COLO668 (cell line): ENCODE data around the gene REV3L.
"Not testable (repeated sequence)": the region's sequence is repeated elsewhere in the genome, so short reads cannot be mapped to it uniquely, and the experiment has no call there.

Experiments
- DNase-seq: peaks from one replicate; lab custom pipeline; 2025; ENCODE audit not compliant: unreplicated experiment; lab: John Stamatoyannopoulos, UW

The REV3L gene

DNA sequence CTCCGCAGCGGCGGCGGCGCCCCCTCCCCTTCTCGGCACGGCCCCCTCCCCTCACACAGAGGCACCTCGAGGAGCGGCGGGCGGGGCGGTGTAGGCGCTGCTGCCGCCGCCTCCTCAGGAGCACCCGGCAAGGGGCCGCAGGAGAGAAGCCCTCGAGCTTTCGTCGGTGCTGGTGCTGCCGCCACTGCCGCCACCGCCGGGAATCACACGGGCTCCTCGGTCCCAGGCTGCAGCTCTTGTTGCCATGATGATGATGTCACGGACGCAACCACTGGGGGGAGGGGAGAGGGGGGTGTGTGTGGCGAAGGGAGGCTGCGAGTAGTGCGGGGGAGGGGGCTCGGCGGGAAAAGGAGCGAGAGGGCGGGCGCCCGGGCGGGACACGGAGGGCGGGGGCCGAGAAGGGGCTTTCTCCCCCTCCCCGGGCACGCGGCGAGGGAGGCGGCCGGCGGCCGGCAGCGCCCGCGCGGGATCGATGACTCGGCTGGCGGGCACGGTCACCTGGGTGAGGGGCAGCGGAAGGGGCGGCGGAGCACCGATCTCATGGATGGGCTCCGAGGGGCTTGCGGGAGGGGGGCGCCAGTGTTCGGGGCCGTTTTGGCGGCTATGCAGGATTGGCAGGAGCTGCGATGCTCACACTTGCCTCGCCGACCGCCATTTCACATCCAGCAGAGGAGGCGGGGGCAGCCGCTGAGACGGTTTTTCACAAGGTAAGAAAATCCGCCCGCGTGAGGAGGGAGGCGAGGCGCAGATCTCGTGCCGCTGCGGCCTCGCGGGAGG, at the start of gene REV3L:
Gene REV3L (minus strand): TSS at position 260 of the 777 bp plus-strand sequence. CDS start 330 bp downstream, outside the sequence.
- peak; percentile 87 for DNase-seq

DNA sequence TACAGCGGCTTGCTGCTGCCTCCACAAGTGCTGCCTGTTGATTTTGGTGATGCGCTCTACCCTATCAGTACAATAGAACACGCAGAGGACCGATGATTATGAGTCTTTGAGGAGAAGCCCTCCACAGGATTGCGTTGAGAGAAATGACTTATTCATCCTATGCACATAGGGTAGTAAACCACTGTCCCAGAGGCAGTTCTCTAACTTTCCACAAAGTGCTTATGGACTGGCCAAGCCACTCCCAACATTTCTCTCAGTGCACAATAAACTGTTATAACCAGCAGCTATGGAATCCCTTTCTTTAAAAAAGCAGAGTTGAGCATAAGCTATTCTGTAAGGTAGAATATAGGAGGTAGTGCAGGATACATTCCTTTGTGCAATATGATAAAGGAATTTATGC, 48.2 kb upstream of the REV3L start:
- DNase-seq: no peak

DNA sequence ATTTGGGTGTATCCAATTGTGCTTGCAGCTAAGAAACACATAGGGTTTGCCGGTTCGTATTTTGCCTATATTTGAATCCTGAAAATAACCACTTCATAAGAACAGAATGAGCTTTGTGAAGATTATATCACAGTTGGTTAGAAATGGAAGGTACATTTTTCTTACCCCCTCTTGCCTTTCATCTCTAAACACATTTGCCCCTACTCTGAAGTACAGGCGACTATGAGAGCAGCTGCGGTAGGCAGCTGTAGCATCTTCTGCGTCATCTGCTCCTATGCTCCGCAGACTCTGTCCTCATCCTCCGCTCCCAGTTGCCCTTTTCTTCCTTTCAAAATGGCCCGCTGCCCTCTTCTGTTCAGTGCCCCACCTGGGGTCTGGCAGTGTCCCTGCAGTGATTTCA, 47.6 kb upstream of the REV3L start:
- DNase-seq: no peak

GRCh38 chr6:111530218-111530617, 47.2 kb upstream of the REV3L start:
- DNase-seq: no peak

DNA sequence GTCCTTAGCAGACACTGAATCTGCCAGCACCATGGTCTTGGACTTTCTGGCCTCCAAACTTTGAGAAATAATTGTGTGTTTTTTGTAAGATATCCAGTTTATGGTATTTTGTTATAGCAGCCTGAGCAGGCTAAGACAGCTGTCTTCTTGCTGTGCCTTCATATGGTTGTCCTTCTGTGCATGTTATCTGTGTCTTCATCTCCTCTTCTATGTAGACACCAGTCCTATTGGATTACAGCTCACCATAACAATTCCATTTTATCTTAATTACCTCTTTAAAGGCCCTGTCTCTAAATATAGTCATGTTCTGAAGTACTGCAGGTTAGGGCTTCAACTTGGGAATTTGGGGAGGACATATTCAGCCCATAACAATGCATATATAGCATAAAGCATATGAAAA, 44.3 kb upstream of the REV3L start:
- no peak for DNase-seq

DNA sequence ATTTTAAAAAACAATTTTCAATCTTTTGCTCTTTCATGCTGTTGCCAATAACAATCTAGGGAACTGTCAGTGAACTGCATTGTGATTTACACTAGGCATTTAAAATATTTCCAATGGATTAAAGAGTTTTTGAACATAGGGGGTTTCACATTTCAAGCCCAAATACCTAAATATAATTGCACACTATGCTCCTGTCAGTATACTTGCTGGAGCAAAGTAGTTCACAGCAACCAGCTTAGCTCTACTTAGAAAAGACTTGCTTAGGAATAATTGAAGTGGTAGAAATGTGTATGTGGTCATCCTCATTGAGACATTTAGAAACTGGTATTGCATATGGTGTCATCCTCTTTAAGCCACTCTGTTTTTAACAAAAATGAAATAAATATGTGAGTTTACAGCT, 41.7 kb upstream of the REV3L start:
- DNase-seq: no peak

- DNase-seq: no peak
Observed at GRCh38 chr6:111524252-111524651, 41.2 kb upstream of the REV3L start.

GRCh38 chr6:111523484-111524167, 40.6 kb upstream of the REV3L start:
- DNase-seq: no peak

GRCh38 chr6:111522393-111523020, 39.5 kb upstream of the REV3L start:
- no peak for DNase-seq

DNA sequence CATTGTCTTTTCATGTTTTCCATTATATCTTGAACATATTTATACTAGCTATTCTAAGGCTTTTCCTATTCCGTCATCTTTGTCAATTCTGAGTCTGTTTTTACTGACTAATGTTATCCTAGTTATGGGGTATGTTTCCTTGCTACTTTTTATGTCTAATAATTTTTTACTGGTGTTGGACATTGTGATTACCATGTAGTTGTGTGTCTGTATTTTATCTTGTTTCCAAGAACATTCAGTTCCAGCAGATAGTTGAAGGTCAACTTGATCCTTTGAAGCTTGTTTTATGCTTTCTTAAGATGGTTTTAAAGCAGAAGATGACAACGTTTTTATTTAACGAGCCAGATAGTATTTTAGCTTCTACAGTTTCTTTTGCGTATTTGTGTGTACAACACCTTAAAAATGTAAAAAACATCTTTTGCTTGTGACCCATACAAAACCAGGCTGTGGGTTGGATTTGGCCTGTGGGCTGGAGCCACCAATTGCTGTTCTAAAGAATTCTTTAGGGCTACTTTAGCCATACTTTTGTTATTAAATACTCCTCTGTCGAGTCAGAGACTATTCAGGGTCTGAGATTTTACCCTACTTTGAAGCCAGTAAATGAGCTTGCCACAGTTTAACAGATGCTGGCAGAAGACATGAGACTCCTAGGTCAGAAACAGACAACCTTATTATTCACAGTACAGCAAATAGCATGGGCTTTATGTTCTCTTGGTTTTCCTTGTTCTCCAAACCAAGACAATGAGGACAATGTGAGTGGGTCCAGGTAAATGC, 38.7 kb upstream of the REV3L start:
- no peak for DNase-seq

DNA sequence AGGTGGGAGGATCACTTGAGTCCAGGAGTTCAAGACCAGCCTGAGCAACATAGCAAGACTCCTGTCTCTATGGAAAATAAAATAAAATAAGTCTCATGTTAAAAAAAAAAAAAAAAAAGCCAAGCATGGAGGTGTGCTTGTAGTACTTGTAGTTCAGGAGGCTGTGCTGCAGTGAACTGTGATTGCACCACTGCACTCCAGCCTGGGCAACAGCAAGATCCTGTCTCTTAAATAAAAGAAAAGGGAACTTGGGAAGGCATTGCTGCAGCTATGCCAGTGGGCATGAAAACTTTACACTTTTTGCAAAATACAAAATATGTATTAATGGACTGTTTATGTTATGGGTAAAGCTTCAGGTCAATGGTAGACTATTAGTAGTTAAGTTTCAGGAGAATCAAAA, 37.5 kb upstream of the REV3L start:
- no peak for DNase-seq

DNA sequence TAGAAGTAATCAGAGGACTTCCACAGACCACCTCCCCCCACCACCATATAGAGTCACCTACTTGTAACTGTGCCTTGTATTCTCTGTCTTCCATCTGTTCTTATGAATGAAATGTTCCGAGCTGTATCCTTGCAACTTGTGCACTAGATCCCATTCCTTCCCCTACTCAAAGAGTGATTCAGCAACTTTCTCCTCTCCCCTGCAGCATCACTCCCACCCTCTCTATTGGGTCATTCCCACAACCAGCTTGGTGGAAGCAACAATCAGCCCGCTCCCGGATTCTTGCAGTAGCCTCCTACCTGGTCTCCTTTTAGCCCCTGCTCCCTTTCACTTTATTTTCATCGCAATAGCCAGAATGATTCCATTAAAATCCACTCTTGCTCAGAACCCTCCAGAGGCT, 34.9 kb upstream of the REV3L start:
- DNase-seq: no peak

GRCh38 chr6:111515259-111515658, 32.2 kb upstream of the REV3L start:
- no peak for DNase-seq

DNA sequence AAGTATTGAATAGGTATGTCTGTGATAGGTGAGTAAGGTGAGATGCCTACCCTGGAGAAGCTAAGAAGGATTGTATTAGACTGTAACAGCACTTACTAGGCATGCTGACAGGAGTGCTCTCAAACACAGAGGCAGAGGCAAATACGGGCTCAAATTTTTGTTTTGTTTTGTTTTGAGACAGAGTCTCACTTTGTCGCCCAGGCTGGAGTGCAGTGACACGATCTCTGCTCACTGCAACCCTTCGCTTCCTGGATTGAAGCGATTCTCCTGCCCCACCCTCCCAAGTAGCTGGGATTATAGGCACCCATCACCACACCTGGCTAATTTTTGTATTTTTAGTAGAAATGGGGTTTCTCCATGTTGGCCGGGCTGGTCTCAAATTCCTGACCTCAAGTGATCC, 31.5 kb upstream of the REV3L start:
- DNase-seq: not testable (repeated sequence)

DNA sequence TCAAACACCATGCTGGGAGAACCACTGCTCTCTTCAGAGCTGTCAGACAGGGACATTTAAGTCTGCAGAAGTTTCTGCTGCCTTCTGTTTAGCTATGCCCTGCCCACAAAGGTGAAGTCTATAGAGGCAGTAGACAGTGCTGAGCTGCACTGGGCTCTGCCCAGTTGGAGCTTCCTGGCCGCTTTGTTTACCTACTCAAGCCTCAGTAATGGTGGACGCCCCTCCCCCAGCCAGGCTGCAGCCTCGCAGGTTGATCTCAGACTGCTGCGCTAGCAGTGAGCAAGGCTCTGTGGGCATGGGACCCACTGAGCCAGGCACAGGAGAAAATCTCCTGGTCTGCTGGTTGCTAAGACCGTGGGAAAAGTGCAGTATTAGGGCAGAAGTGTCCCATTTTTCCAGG, 24.2 kb upstream of the REV3L start:
- peak; percentile 11 for DNase-seq

GRCh38 chr6:111505498-111505897, 22.5 kb upstream of the REV3L start:
- DNase-seq: not testable (repeated sequence)

DNA sequence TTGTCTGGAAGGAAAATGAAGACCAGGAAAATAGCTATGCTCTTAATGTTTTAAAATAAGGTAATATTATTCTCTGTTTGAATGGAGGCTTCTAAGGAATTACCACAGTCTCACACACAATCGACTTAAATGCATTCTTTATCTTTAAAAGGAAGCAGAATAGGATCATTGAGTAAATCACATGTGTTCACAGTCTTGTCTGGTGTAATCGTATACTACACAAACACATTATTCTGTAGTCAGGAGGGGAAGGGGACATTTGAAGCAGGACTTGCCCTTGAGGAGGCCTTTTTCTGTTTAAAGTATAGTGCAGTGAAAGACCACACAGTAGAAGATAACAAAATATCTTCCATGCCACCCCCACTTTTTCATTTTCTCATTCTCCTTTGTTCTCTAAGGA, 20.6 kb upstream of the REV3L start:
- no peak for DNase-seq

- no peak for DNase-seq
Observed at GRCh38 chr6:111503194-111503593, 20.2 kb upstream of the REV3L start.

DNA sequence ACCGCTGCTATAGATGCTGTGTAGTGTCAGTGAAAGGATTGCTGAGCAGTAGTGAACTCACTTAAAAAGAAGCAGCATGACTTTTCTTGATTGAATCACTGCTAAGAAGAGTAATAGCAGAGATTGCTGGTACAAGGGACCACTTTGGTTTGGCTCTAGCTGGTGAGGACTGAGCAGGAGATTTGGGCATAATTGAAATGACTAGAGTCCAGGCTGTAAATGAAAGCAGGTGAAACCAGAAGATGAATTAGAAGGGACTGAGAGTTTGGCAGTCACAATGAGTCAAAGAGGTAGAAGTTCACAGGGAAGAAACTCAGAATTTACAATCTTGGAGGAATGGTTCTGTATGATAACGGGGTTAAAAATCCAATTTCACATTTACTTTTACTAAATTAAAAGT, 19.1 kb upstream of the REV3L start:
- no peak for DNase-seq

DNA sequence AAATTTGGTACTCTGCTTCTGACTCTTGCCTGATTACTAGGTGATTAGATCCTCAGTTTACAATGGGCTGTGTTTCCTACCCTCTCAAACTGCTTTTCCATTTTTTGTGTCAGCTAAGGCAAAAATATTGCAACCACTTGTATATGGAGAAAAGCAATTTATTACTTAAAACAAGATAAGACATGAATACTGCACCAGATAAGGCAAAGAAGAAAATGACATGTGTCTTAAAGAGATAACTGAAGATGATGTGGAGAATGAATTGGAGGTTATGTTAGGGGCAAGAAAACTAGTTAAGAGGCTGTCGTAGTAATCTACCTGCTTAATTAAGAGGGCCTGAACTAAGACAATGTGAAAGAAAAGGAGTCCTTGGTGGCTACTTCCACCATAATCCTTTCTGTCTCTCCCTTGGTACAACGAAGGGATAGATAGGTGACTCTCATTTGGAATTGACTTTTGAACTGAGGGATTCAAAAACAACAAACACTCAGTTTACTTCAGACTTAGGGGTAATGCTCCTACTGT, 16.3 kb upstream of the REV3L start:
- DNase-seq: no peak

DNA sequence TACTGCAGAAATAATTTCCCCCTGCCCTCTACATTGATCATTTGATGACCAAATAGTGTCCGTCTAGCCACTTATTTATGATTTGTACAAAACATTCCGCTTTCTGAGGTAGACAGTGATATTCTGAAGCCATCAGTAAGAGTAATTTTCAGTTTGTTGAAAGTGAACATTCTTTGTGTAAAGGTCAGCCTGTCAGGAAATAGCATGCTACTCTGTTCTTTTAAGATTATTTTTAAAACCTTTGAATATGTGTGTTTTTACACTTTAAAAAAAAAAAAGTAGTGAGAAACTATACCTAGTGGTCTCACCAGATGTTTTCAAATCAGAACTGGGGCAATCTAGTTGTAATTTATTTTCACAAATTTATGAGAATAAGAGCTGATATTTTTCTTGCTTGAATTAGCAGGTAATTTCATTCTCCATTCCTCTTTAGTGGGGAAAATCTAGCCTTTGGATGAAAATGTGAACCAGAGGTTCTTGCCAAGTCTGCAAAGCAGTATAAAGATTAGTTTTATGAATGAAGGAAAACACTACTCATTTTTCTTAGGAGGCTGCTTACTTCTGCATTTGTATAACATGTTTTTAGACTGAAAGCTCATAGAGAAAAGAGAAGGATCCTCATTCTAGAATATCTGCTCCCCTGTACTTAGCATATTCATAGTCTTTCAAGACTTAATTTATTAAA, 12.1 kb upstream of the REV3L start:
- DNase-seq: no peak
